HepG2 (cell line): ENCODE data around the gene FKBP10. TPM values are rescaled to one million over a fixed set of nuclear protein-coding genes. Genes with fewer than 3 reads are reported as not detected.

Experiments
- AGO1 ChIP-seq: fragments of 200-400 bp; formaldehyde crosslinking; IDR thresholded peaks from 2 replicates; pipeline ENCODE4 v1.6.1; 2017; ENCODE audit warnings: mild to moderate bottlenecking, low read depth, low read length, moderate library complexity; ENCODE audit not compliant: poor library complexity, severe bottlenecking
- HCFC1 ChIP-seq: fragments of 150-350 bp; IDR thresholded peaks from 2 replicates; pipeline ENCODE4 v1.6.1; 2014; ENCODE audit warnings: low read depth, low read length
- HNRNPLL ChIP-seq: fragments of 200-400 bp; formaldehyde crosslinking; IDR thresholded peaks from 2 replicates; pipeline ENCODE4 v1.6.1; 2017; ENCODE audit warnings: mild to moderate bottlenecking, low read depth, low read length; ENCODE audit not compliant: poor library complexity, severe bottlenecking
- HOMEZ ChIP-seq: IDR thresholded peaks from 2 replicates; pipeline ENCODE4 v1.6.1; 2016; ENCODE audit warnings: low read depth
- KLF6 ChIP-seq: IDR thresholded peaks from 2 replicates; pipeline ENCODE4 v1.8.0; 2016; ENCODE audit warnings: missing biosample characterization, missing genetic modification reagents
- MTA3 ChIP-seq: sonication (generic); formaldehyde crosslinking; IDR thresholded peaks from 2 replicates; pipeline ENCODE4 v1.4.0; 2020; ENCODE audit warnings: missing genetic modification reagents
- PHF21A ChIP-seq: sonication (generic); formaldehyde crosslinking; IDR thresholded peaks from 2 replicates; pipeline ENCODE4 v1.5.0; 2020; ENCODE audit warnings: mild to moderate bottlenecking, missing genetic modification reagents
- RAD21 ChIP-seq: fragments of 450-650 bp; formaldehyde crosslinking; IDR thresholded peaks from 2 replicates; pipeline ENCODE4 v1.5.0; 2020; ENCODE audit warnings: mild to moderate bottlenecking
- RFX5 ChIP-seq: IDR thresholded peaks from 2 replicates; pipeline ENCODE4 v1.6.1; 2011; ENCODE audit warnings: low read depth, low read length, improper control_type of control experiment
- RXRA ChIP-seq: sonication (generic); formaldehyde crosslinking; IDR thresholded peaks from 2 replicates; pipeline ENCODE4 v1.5.1; 2020; ENCODE audit warnings: missing genetic modification reagents
- TOE1 ChIP-seq: sonication (generic); formaldehyde crosslinking; IDR thresholded peaks from 2 replicates; pipeline ENCODE4 v1.4.0; 2020; ENCODE audit warnings: mild to moderate bottlenecking, missing genetic modification reagents
- ZBTB38 ChIP-seq: sonication (generic); formaldehyde crosslinking; IDR thresholded peaks from 2 replicates; pipeline ENCODE4 v1.5.1; 2020; ENCODE audit warnings: mild to moderate bottlenecking, missing genetic modification reagents
- ZMYM4 ChIP-seq: sonication (generic); formaldehyde crosslinking; IDR thresholded peaks from 2 replicates; pipeline ENCODE4 v1.8.1; 2023; ENCODE audit warnings: mild to moderate bottlenecking, missing genetic modification reagents
- ZNF136 ChIP-seq: sonication (generic); formaldehyde crosslinking; IDR thresholded peaks from 2 replicates; pipeline ENCODE4 v1.8.1; 2022; ENCODE audit warnings: low read depth, mild to moderate bottlenecking, moderate library complexity, missing genetic modification reagents
- ZNF17 ChIP-seq: sonication (generic); formaldehyde crosslinking; IDR thresholded peaks from 2 replicates; pipeline ENCODE4 v1.5.0; 2020; ENCODE audit warnings: mild to moderate bottlenecking, missing genetic modification reagents
- ZNF547 ChIP-seq: sonication (generic); formaldehyde crosslinking; IDR thresholded peaks from 2 replicates; pipeline ENCODE4 v1.5.1; 2020; ENCODE audit warnings: mild to moderate bottlenecking, missing genetic modification reagents
- ZNF577 ChIP-seq: sonication (generic); formaldehyde crosslinking; IDR thresholded peaks from 2 replicates; pipeline ENCODE4 v1.4.0; 2020; ENCODE audit warnings: mild to moderate bottlenecking, low read depth, missing genetic modification reagents, borderline replicate concordance
- ZNF687 ChIP-seq: sonication (generic); formaldehyde crosslinking; IDR thresholded peaks from 2 replicates; pipeline ENCODE4 v1.5.1; 2020; ENCODE audit warnings: mild to moderate bottlenecking, missing genetic modification reagents, moderate library complexity
- ZNF709 ChIP-seq: sonication (generic); formaldehyde crosslinking; IDR thresholded peaks from 2 replicates; pipeline ENCODE4 v1.5.0; 2020; ENCODE audit warnings: mild to moderate bottlenecking, missing genetic modification reagents
- polyA plus RNA-seq, 8 experiments: library from polyadenylated mRNA; depleted of rRNA in 3 of 8; stranded (reverse) in 7 of 8; unstranded in 1 of 8; fragments of >200 nt; fragmentation: Illumina TruSeq in 4 of 8; extraction: Trizol in 4 of 8; gene quantifications; 2 replicates each; pipeline versions ENCODE4 v1.2.1 to v1.2.3, GENCODE V29; 2011 to 2016; ENCODE audit warnings: low read depth in 4 of 8, missing spikeins in 1 of 8, mixed read lengths in 1 of 8; ENCODE audit not compliant: insufficient read depth in 1 of 8
- total RNA-seq, 5 experiments: library from RNA; depleted of rRNA; stranded (reverse); fragments of >200 nt; fragmentation: Illumina TruSeq; extraction: Trizol; gene quantifications; 2 replicates each; pipeline ENCODE4 v1.2.3, GENCODE V29; 2016; ENCODE audit warnings: low read depth in 1 of 5
- TF ChIP-seq, protein P1 (sequence below): IDR thresholded peaks from 2 replicates; pipeline ENCODE4 v1.6.1; 2012; ENCODE audit warnings: low read depth, low read length, improper control_type of control experiment
- TF ChIP-seq, protein P2 (sequence below): sonication (generic); formaldehyde crosslinking; IDR thresholded peaks from 2 replicates; pipeline ENCODE4 v1.4.0; 2020; ENCODE audit warnings: missing genetic modification reagents

FKBP10 gene
- total and polyA plus RNA-seq, 2 of the 13 experiments (the other 11 are each of a cell fraction or from before 2014, with no cell fraction given), result 149 to 573 TPM

- TF ChIP-seq ZNF687 (CRISPR knock-in tag) (peak; percentile 96), TOE1 (CRISPR knock-in tag) (peak; percentile 97), ZNF709 (CRISPR knock-in tag) (peak; percentile 86), AGO1 (peak; percentile 49), MTA3 (CRISPR knock-in tag) (no peak), RXRA (CRISPR knock-in tag) (peak; percentile 37; the same call in 1 of the 2 replicates), ZNF577 (CRISPR knock-in tag) (peak; percentile 19; the same call in 1 of the 2 replicates), HCFC1 (no peak), RFX5 (0 out of 2 replicates have a peak, but pooled peaks have one; percentile 10), HOMEZ (0 out of 2 replicates have a peak, but pooled peaks have one; percentile 39), KLF6 (CRISPR knock-in tag) (peak; percentile 92), PHF21A (CRISPR knock-in tag) (peak; percentile 46; the same call in 1 of the 2 replicates), ZNF17 (CRISPR knock-in tag) (0 out of 2 replicates have a peak, but pooled peaks have one; percentile 64), ZNF547 (CRISPR knock-in tag) (peak; percentile 85; the same call in 1 of the 2 replicates), HNRNPLL (peak; percentile 93), ZBTB38 (CRISPR knock-in tag) (peak; percentile 73; the same call in 1 of the 2 replicates), ZMYM4 (CRISPR knock-in tag) (peak; percentile 80; the same call in 1 of the 2 replicates), ZNF136 (0 out of 2 replicates have a peak, but pooled peaks have one; percentile 29), RAD21 (CRISPR knock-in tag) (peak; percentile 50; the same call in 1 of the 2 replicates)
- TF ChIP-seq, protein P1, sequence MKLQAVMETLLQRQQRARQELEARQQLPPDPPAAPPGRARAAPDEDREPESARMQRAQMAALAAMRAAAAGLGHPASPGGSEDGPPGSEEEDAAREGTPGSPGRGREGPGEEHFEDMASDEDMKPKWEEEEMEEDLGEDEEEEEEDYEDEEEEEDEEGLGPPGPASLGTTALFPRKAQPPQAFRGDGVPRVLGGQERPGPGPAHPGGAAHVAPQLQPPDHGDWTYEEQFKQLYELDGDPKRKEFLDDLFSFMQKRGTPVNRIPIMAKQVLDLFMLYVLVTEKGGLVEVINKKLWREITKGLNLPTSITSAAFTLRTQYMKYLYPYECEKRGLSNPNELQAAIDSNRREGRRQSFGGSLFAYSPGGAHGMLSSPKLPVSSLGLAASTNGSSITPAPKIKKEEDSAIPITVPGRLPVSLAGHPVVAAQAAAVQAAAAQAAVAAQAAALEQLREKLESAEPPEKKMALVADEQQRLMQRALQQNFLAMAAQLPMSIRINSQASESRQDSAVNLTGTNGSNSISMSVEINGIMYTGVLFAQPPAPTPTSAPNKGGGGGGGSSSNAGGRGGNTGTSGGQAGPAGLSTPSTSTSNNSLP, result peak; percentile 69
- TF ChIP-seq, protein P2, sequence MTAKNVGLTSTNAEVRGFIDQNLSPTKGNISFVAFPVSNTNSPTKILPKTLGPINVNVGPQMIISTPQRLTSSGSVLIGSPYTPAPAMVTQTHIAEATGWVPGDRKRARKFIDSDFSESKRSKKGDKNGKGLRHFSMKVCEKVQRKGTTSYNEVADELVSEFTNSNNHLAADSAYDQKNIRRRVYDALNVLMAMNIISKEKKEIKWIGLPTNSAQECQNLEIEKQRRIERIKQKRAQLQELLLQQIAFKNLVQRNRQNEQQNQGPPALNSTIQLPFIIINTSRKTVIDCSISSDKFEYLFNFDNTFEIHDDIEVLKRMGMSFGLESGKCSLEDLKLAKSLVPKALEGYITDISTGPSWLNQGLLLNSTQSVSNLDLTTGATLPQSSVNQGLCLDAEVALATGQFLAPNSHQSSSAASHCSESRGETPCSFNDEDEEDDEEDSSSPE (CRISPR knock-in tag), result peak; percentile 82
Observed at GRCh38 chr17:41864836-41865595, 52.2 kb downstream of the FKBP10 start, which contains the start of gene KLHL11 (continued).
